HEK293T (cell line): ENCODE data around the gene DERA.

Experiments used
- ARNT ChIP-seq: fragments of 450-650 bp; IDR thresholded peaks from 2 replicates; pipeline ENCODE4 v1.6.1; 2017; ENCODE audit warnings: mild to moderate bottlenecking
- BHLHE40 ChIP-seq: fragments of 450-650 bp; IDR thresholded peaks from 2 replicates; pipeline ENCODE4 v1.6.1; 2016; ENCODE audit warnings: mild to moderate bottlenecking, moderate library complexity, borderline replicate concordance
- CTBP1 ChIP-seq: fragments of 450-650 bp; IDR thresholded peaks from 2 replicates; pipeline ENCODE4 v1.6.1; 2016; ENCODE audit warnings: borderline replicate concordance
- FOXA1 ChIP-seq: fragments of 450-650 bp; IDR thresholded peaks from 2 replicates; pipeline ENCODE4 v1.6.1; 2016; ENCODE audit warnings: mild to moderate bottlenecking
- FOXK2 ChIP-seq: fragments of 450-650 bp; IDR thresholded peaks from 2 replicates; pipeline ENCODE4 v1.6.1; 2016; ENCODE audit warnings: mild to moderate bottlenecking
- FOXM1 ChIP-seq: fragments of 450-650 bp; IDR thresholded peaks from 2 replicates; pipeline ENCODE4 v1.6.1; 2017; ENCODE audit warnings: mild to moderate bottlenecking, borderline replicate concordance
- L3MBTL2 ChIP-seq: fragments of 450-650 bp; conservative IDR thresholded peaks from 2 replicates; pipeline ENCODE4 v1.6.1; 2016; ENCODE audit warnings: mild to moderate bottlenecking
- LEF1 ChIP-seq: fragments of 450-650 bp; IDR thresholded peaks from 2 replicates; pipeline ENCODE4 v1.6.1; 2017; ENCODE audit warnings: mild to moderate bottlenecking, borderline replicate concordance
- NFRKB ChIP-seq: fragments of 450-650 bp; IDR thresholded peaks from 2 replicates; pipeline ENCODE4 v1.6.1; 2016; ENCODE audit warnings: mild to moderate bottlenecking, moderate library complexity
- PKNOX1 ChIP-seq: fragments of 450-650 bp; IDR thresholded peaks from 2 replicates; pipeline ENCODE4 v1.6.1; 2016
- SP1 ChIP-seq: fragments of 450-650 bp; IDR thresholded peaks from 2 replicates; pipeline ENCODE4 v1.6.1; 2017
- SUZ12 ChIP-seq: fragments of 450-650 bp; IDR thresholded peaks from 2 replicates; pipeline ENCODE4 v1.6.1; 2016; ENCODE audit warnings: mild to moderate bottlenecking
- TARDBP ChIP-seq: fragments of 450-650 bp; IDR thresholded peaks from 2 replicates; pipeline ENCODE4 v1.6.1; 2016
- ZNF384 ChIP-seq: fragments of 450-650 bp; IDR thresholded peaks from 2 replicates; pipeline ENCODE4 v1.6.1; 2016

GRCh38 chr12:15982471-15982870, 71.3 kb downstream of the DERA start:
- TF ChIP-seq LEF1 (no peak), FOXA1 (no peak), FOXM1 (no peak), FOXK2 (no peak), CTBP1 (no peak), SUZ12 (no peak), L3MBTL2 (no peak), ARNT (no peak), SP1 (no peak), NFRKB (no peak), BHLHE40 (no peak), ZNF384 (no peak), PKNOX1 (no peak), TARDBP (no peak)
